Measurements from ENCODE around the gene CCDC191. TPM values are rescaled to one million over a fixed set of nuclear protein-coding genes. Genes with fewer than 3 reads are reported as not detected.

Gene CCDC191
- total and polyA plus RNA-seq, 2 of the 4 experiments (the other 2 are of a cell fraction) = 0.72 to 1.1 TPM

DNA sequence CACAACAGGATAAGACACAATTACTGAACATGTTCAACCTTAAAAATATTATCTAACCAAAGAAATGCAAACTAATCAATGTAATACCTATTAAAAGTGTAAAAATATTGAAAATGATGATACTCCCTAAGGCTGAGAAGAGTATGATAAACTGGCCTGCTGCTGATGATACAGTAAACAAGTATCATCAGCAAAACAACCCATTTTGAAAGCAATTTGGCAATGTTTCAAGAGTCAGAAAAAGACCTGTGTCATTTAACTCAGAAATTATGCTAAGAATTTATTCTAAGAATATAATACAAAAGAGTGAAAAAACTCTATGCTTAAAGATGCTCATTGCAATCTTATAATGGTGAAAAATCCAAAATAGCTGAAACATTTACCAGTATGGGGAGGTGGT lies 22.1 kb downstream of the CCDC191 start:
- Histone ChIP-seq H3K79me1 (ENCODE audit: low read depth in 1 of 2, low read length in 2 of 2) (no peaks in the 10 kb centered on the region), H3K27me3 (ENCODE audit: control insufficient read depth, insufficient read depth, low read length) (no peaks in the 10 kb centered on the region), H2AK5ac (ENCODE audit: low read depth, low read length) (no peak overlapping the region), H4K20me1 (ENCODE audit: insufficient read depth, low read length) (no peaks in the 10 kb centered on the region), H4K8ac (ENCODE audit: low read depth in 2 of 2, low read length in 2 of 2) (no peak overlapping the region), H3K4me1 (ENCODE audit: control insufficient read depth, insufficient read depth, low read length) (peaks cover 3% of the 10 kb centered on the region), H3K23ac (ENCODE audit: low read depth, low read length) (no peak overlapping the region), H4K91ac (ENCODE audit: insufficient read depth, low read depth, low read length) (no peak overlapping the region), H3K4me3 (ENCODE audit: insufficient read depth, low read depth, low read length) (no peak overlapping the region), H3K4me2 (ENCODE audit: low read depth, low read length) (no peak overlapping the region), H2BK15ac (ENCODE audit: low read depth, low read length) (no peak overlapping the region), H2AFZ (replicated peaks; ENCODE audit: low read length, poor library complexity) (no peak overlapping the region), H3K36me3 (ENCODE audit: control insufficient read depth, insufficient read depth, low read length) (no peaks in the 10 kb centered on the region), H2BK120ac (ENCODE audit: low read depth, low read length) (no peak overlapping the region), H3K27ac (ENCODE audit: insufficient read depth, low read length) (no peak overlapping the region), H2BK20ac (ENCODE audit: low read depth, low read length) (no peak overlapping the region), H3K14ac (replicated peaks; ENCODE audit: low read depth, low read length) (no peak overlapping the region), H3K4ac (ENCODE audit: low read depth, low read length) (no peak overlapping the region), H3K9me1 (ENCODE audit: insufficient read depth, low read length) (no peaks in the 10 kb centered on the region; the same call in 1 of the 2 replicates), H4K5ac (ENCODE audit: low read depth, low read length) (no peak overlapping the region), H3K9ac (ENCODE audit: low read depth, low read length) (no peak overlapping the region), H3K9me3 (ENCODE audit: control insufficient read depth, insufficient read depth, low read length) (no peaks in the 10 kb centered on the region), H2AK9ac (replicated peaks; ENCODE audit: low read depth, low read length, poor library complexity) (no peak overlapping the region), H3K56ac (ENCODE audit: extremely low read depth, insufficient read depth, low read length) (no peak overlapping the region), H2BK5ac (ENCODE audit: low read depth, low read length, poor library complexity, severe bottlenecking) (no peak overlapping the region), H3K18ac (ENCODE audit: low read depth, low read length) (no peak overlapping the region)
- dilution Hi-C loops (cut with HindIII; ENCODE audit: low sequenced_read_pairs, unreplicated experiment) (no loop called here), in situ Hi-C loops (cut with MboI; ENCODE audit: low sequenced_read_pairs) (no loop called here), intact Hi-C loops (cut with micrococcal nuclease) (no loop called here)
- ATAC-seq (ENCODE audit: low read depth) (no peak), DNase-seq (no peak)
- BruUV-seq (replicated peaks) = no TSS peak
- POLR2A ChIA-PET (ENCODE audit: unreplicated experiment) = no interaction called here
- TF ChIP-seq MXI1 (IDR thresholded peaks at IDR 0.05; ENCODE audit: borderline replicate concordance, low read depth, low read length) (no peak), MAFK (IDR thresholded peaks at IDR 0.05; ENCODE audit: low read depth, low read length) (no peak), ELK1 (IDR thresholded peaks at IDR 0.05; ENCODE audit: borderline replicate concordance, low read depth, low read length) (no peak), MAZ (IDR thresholded peaks at IDR 0.05; ENCODE audit: borderline replicate concordance, low read depth, low read length) (no peak), SMC3 (IDR thresholded peaks at IDR 0.05; ENCODE audit: low read depth, low read length) (no peak), POLR2A (IDR thresholded peaks at IDR 0.05; ENCODE audit: low read depth, low read length) (no peak), BHLHE40 (IDR thresholded peaks at IDR 0.05; ENCODE audit: low read depth, low read length) (no peak), RAD21 (IDR thresholded peaks at IDR 0.05; ENCODE audit: low read length) (no peak), USF2 (IDR thresholded peaks at IDR 0.05; ENCODE audit: low read depth, low read length) (no peak), RFX5 (IDR thresholded peaks at IDR 0.05; ENCODE audit: low read depth, low read length) (no peak), CEBPB (IDR thresholded peaks at IDR 0.05; ENCODE audit: low read depth, low read length) (no peak), CHD1 (IDR thresholded peaks at IDR 0.05; ENCODE audit: low read depth, low read length) (no peak), RCOR1 (IDR thresholded peaks at IDR 0.05; ENCODE audit: insufficient replicate concordance, low read length) (no peak), NFE2L2 (IDR thresholded peaks at IDR 0.05; ENCODE audit: low read depth, low read length) (no peak), FOS (IDR thresholded peaks at IDR 0.05; ENCODE audit: low read depth, low read length) (no peak)
- TF ChIP-seq, protein P1, sequence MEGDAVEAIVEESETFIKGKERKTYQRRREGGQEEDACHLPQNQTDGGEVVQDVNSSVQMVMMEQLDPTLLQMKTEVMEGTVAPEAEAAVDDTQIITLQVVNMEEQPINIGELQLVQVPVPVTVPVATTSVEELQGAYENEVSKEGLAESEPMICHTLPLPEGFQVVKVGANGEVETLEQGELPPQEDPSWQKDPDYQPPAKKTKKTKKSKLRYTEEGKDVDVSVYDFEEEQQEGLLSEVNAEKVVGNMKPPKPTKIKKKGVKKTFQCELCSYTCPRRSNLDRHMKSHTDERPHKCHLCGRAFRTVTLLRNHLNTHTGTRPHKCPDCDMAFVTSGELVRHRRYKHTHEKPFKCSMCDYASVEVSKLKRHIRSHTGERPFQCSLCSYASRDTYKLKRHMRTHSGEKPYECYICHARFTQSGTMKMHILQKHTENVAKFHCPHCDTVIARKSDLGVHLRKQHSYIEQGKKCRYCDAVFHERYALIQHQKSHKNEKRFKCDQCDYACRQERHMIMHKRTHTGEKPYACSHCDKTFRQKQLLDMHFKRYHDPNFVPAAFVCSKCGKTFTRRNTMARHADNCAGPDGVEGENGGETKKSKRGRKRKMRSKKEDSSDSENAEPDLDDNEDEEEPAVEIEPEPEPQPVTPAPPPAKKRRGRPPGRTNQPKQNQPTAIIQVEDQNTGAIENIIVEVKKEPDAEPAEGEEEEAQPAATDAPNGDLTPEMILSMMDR (conservative IDR thresholded peaks at IDR 0.05; ENCODE audit: low read depth, low read length) = no peak
- CTCF ChIA-PET = no interaction called here
